Keratinocyte (primary cell): ENCODE results near the gene TRABD2B. TPM values are rescaled to one million over a fixed set of nuclear protein-coding genes. Genes with fewer than 3 reads are reported as not detected.

Experiments
- DNase-seq: peaks from one replicate; pipeline ENCODE4 v3.0.0-alpha.2; 2011; ENCODE audit warnings: low read depth, missing footprints, low spot score
- FAIRE-seq: peaks from 2 replicates; lab custom pipeline; 2011; peaks lifted over from hg19 to GRCh38; lab: Jason Lieb, UNC
- H2AFZ ChIP-seq: 2 replicates; pipeline ENCODE4 v1.6.0; 2012; ENCODE audit warnings: low read length, control low read depth, inconsistent platforms; ENCODE audit not compliant: control insufficient read depth
- H3K27ac ChIP-seq: 2 replicates; pipeline ENCODE4 v1.5.1; 2011; ENCODE audit warnings: low read length; ENCODE audit not compliant: control insufficient read depth, insufficient read depth
- H3K27me3 ChIP-seq: 3 replicates; pipeline ENCODE4 v1.6.0; 2011; ENCODE audit warnings: low read length; ENCODE audit not compliant: control insufficient read depth, insufficient read depth; ENCODE audit errors: extremely low read depth
- H3K36me3 ChIP-seq, 2 experiments: 2 replicates in 1 of 2; 3 replicates in 1 of 2; pipeline ENCODE4 v1.5.1; 2011; ENCODE audit warnings: low read length in 2 of 2, mild to moderate bottlenecking in 1 of 2; ENCODE audit not compliant: control insufficient read depth in 2 of 2, insufficient read depth in 2 of 2; ENCODE audit errors: extremely low read depth in 1 of 2
- H3K4me1 ChIP-seq: 3 replicates; pipeline ENCODE4 v1.5.1; 2011; ENCODE audit warnings: low read length; ENCODE audit not compliant: control insufficient read depth, insufficient read depth; ENCODE audit errors: extremely low read depth
- H3K4me2 ChIP-seq: 3 replicates; pipeline ENCODE4 v1.6.0; 2011; ENCODE audit warnings: low read depth, low read length; ENCODE audit not compliant: control insufficient read depth, insufficient read depth; ENCODE audit errors: extremely low read depth
- H3K4me3 ChIP-seq, 3 experiments: fragments of 200-600 bp in 1 of 3; sonication (generic) in 1 of 3; 2 replicates in 2 of 3; 3 replicates in 1 of 3; pipeline ENCODE4 v1.5.1; 2011 to 2016; ENCODE audit warnings: low read length in 3 of 3, mild to moderate bottlenecking in 3 of 3, control low read depth in 2 of 3, inconsistent platforms in 1 of 3, low read depth in 1 of 3, mixed read lengths in 1 of 3, mixed run types in 1 of 3, moderate library complexity in 1 of 3; ENCODE audit not compliant: control insufficient read depth in 2 of 3, insufficient read depth in 2 of 3; ENCODE audit errors: extremely low read depth in 1 of 3
- H3K79me2 ChIP-seq: 2 replicates; pipeline ENCODE4 v1.6.0; 2012; ENCODE audit warnings: low read length; ENCODE audit not compliant: control insufficient read depth, insufficient read depth
- H3K9ac ChIP-seq: 3 replicates; pipeline ENCODE4 v1.6.0; 2011; ENCODE audit warnings: low read length; ENCODE audit not compliant: control insufficient read depth, insufficient read depth; ENCODE audit errors: extremely low read depth
- H3K9me1 ChIP-seq: 3 replicates; pipeline ENCODE4 v1.6.0; 2011; ENCODE audit warnings: low read length; ENCODE audit not compliant: control insufficient read depth, insufficient read depth; ENCODE audit errors: extremely low read depth
- H3K9me3 ChIP-seq: 2 replicates; pipeline ENCODE4 v1.5.1; 2012; ENCODE audit warnings: low read depth, low read length; ENCODE audit not compliant: control insufficient read depth
- H4K20me1 ChIP-seq: 3 replicates; pipeline ENCODE4 v1.6.0; 2011; ENCODE audit warnings: low read length; ENCODE audit not compliant: control insufficient read depth, insufficient read depth; ENCODE audit errors: extremely low read depth
- CTCF ChIP-seq, 3 experiments: IDR thresholded peaks in 1 of 3; conservative IDR thresholded peaks in 1 of 3; optimal IDR thresholded peaks in 1 of 3; 2 replicates in 2 of 3; 3 replicates in 1 of 3; pipeline versions ENCODE3 to v1.5.1; 2011; ENCODE audit warnings: low read length in 3 of 3, mild to moderate bottlenecking in 3 of 3, moderate library complexity in 2 of 3, control low read depth in 1 of 3, inconsistent platforms in 1 of 3; ENCODE audit not compliant: insufficient read depth in 2 of 3; ENCODE audit errors: extremely low read depth in 1 of 3
- EZH2 ChIP-seq: IDR thresholded peaks from one replicate; pipeline ENCODE4 v1.6.1; 2012; ENCODE audit warnings: inconsistent platforms, mild to moderate bottlenecking, low read length, moderate library complexity
- dilution Hi-C: fragments of 300-500 bp; cut with MboI; formaldehyde crosslinking; loops from one replicate; pipeline ENCODE4 v1.7.0; 2020; ENCODE audit warnings: low sequenced_read_pairs; ENCODE audit not compliant: extremely low pct_ligation_motif_present
- polyA plus RNA-seq, 5 experiments: library from polyadenylated mRNA; depleted of rRNA in 3 of 5; stranded (reverse) in 3 of 5; stranded (forward) in 1 of 5; unstranded in 1 of 5; fragments of >200 nt; gene quantifications; 1 replicate in 1 of 5; 2 replicates in 3 of 5; 3 replicates in 1 of 5; pipeline versions ENCODE4 v1.2.1 to v1.2.3, GENCODE V29; 2011 to 2012; ENCODE audit warnings: missing spikeins in 2 of 5, low read depth in 1 of 5, low replicate concordance in 1 of 5

The TRABD2B gene
- polyA plus RNA-seq, 1 donor (not counting 4 experiments of a cell fraction or from before 2014, with no cell fraction given): 0.13 TPM

GRCh38 chr1:47727051-47727696 lies 270.0 kb downstream of the TRABD2B start:
- no peak overlapping the region for H3K27ac ChIP-seq
- no peak overlapping the region for H3K4me2 ChIP-seq
- no peak for FAIRE-seq
- peaks cover 39% of the 10 kb centered on the region for H3K27me3 ChIP-seq
- H3K9ac ChIP-seq: no peak overlapping the region
- no peak overlapping the region for H3K4me3 ChIP-seq
- TF ChIP-seq EZH2: no peak
- no peak for TF ChIP-seq CTCF (optimal IDR thresholded peaks at IDR 0.05 in 1 of 3, IDR thresholded peaks at IDR 0.05 in 1 of 3, conservative IDR thresholded peaks at IDR 0.05 in 1 of 3; ENCODE audit: extremely low read depth in 1 of 3, insufficient read depth in 2 of 3, low read length in 3 of 3)
- no peak overlapping the region for H2AFZ ChIP-seq
- no peaks in the 10 kb centered on the region for H3K79me2 ChIP-seq
- dilution Hi-C loops: no loop called here
- H3K9me1 ChIP-seq: no peaks in the 10 kb centered on the region
- no peaks in the 10 kb centered on the region for H3K9me3 ChIP-seq
- no peaks in the 10 kb centered on the region for H3K36me3 ChIP-seq
- H3K4me1 ChIP-seq: peaks cover 16% of the 10 kb centered on the region
- peaks cover 3% of the 10 kb centered on the region for H4K20me1 ChIP-seq
- DNase-seq: no peak

- no peak overlapping the region for H3K9ac ChIP-seq
Measured at GRCh38 chr1:47725992-47726855, 271.0 kb downstream of the TRABD2B start.

More at GRCh38 chr1:47725992-47726855, 271.0 kb downstream of the TRABD2B start:
- Histone ChIP-seq H3K4me3 (peak overlapping the region in 1 of 3 experiments; percentile 23), H3K9me3 (no peaks in the 10 kb centered on the region), H3K79me2 (no peaks in the 10 kb centered on the region), H3K4me1 (peaks cover 16% of the 10 kb centered on the region), H3K27ac (no peak overlapping the region), H3K27me3 (peaks cover 39% of the 10 kb centered on the region), H3K4me2 (peak overlapping the region; percentile 45), H2AFZ (no peak overlapping the region), H3K36me3 (no peaks in the 10 kb centered on the region), H4K20me1 (peaks cover 3% of the 10 kb centered on the region), H3K9me1 (no peaks in the 10 kb centered on the region)
- DNase-seq (peak; percentile 26), FAIRE-seq (peak; percentile 95)
- dilution Hi-C loops: no loop called here
- peak; percentile 92 to 97 (median 94) for TF ChIP-seq CTCF (optimal IDR thresholded peaks at IDR 0.05 in 1 of 3, IDR thresholded peaks at IDR 0.05 in 1 of 3, conservative IDR thresholded peaks at IDR 0.05 in 1 of 3; ENCODE audit: extremely low read depth in 1 of 3, insufficient read depth in 2 of 3, low read length in 3 of 3)
- TF ChIP-seq EZH2: peak; percentile 67
